Ovary (tissue), 9 donors: ENCODE results near the gene CD28. TPM values are rescaled to one million over a fixed set of nuclear protein-coding genes. Genes with fewer than 3 reads are reported as not detected.

ENCODE experiments used
- DNase-seq, 5 donors: peaks; one replicate each; pipeline ENCODE4 v3.0.0-alpha.2; 2019 to 2020
- H3K27ac ChIP-seq, 2 donors: fragments of 200-600 bp; one replicate each; pipeline versions ENCODE4 v1.5.1 to v1.8.0; 2019 to 2022
- H3K27me3 ChIP-seq: fragments of 200-600 bp; one replicate; pipeline ENCODE4 v1.8.0; 2022
- H3K36me3 ChIP-seq: fragments of 200-600 bp; sonication (generic); one replicate; pipeline ENCODE4 v1.5.1; 2019
- H3K4me1 ChIP-seq: one replicate; pipeline ENCODE4 v1.8.1; 2013; ENCODE audit warnings: mild to moderate bottlenecking, moderate library complexity; ENCODE audit not compliant: insufficient read depth
- H3K4me3 ChIP-seq: fragments of 200-600 bp; sonication (generic); one replicate; pipeline ENCODE4 v1.5.1; 2017
- H3K9me3 ChIP-seq, 2 donors: fragments of 200-600 bp in 1 of 2; sonication (generic) in 1 of 2; one replicate each; pipeline versions ENCODE4 v1.5.1 to v1.8.1; 2013 to 2019; ENCODE audit warnings: mild to moderate bottlenecking in 1 of 2, moderate library complexity in 1 of 2
- EP300 ChIP-seq: sonication (generic); formaldehyde crosslinking; IDR thresholded peaks from one replicate; pipeline ENCODE4 v1.6.1; 2017; ENCODE audit warnings: antibody characterized with exemption
- POLR2A ChIP-seq: fragments of 450-650 bp; IDR thresholded peaks from one replicate; pipeline ENCODE4 v1.6.1; 2017; ENCODE audit warnings: antibody characterized with exemption, mild to moderate bottlenecking, moderate library complexity
- WGBS, 3 donors: extraction: QIAGEN DNeasy Blood & Tissue Kit in 1 of 3; methylation state at CpG; one replicate each; pipeline versions ENCODE4 v1.1.5 to v1.1.7; 2013 to 2017; 5-methylcytosine and 5-hydroxymethylcytosine counted together
- intact Hi-C, 4 donors: fragments of 100-400 bp; cut with DNase I; formaldehyde crosslinking; loops; one replicate each; pipeline versions ENCODE4 v1.11.0 to v1.15.1; 2022 to 2023
- polyA plus RNA-seq, 2 donors: library from polyadenylated mRNA; stranded (reverse); fragments of 200-250 nt in 1 of 2; fragments of 350-450 nt in 1 of 2; fragmentation: Illumina TruSeq in 1 of 2; extraction: RNeasy Lipid Tissue Mini Kit (QIAGEN cat#74804) in 1 of 2; gene quantifications; one replicate each; pipeline ENCODE4 v1.2.3, GENCODE V29; 2013 to 2014
- total RNA-seq, 7 donors: library from RNA; depleted of rRNA in 2 of 7; stranded (reverse); fragments of >200 nt in 2 of 7; fragmentation: NEBNext Ultra II Directional in 3 of 7; extraction: Animal tissue kit (Norgen Biotek cat#: 25700) in 3 of 7; gene quantifications; one replicate each; pipeline versions ENCODE4 v1.1.0 to v1.2.4, GENCODE V29; 2016 to 2023
- TF ChIP-seq, protein P1 (sequence below), 3 donors: fragments of 450-650 bp in 2 of 3; fragments of 200-600 bp in 1 of 3; IDR thresholded peaks; one replicate each; pipeline versions ENCODE4 v1.5.1 to v1.8.0; 2016 to 2022; ENCODE audit warnings: antibody characterized with exemption in 3 of 3, mild to moderate bottlenecking in 1 of 3
- donor health status: DM: no; HTN: no; CAD: no; lungs with moderate emphysema.
- donor health status: DM: no; HTN: no; CAD: no.
- donor health status: Bipolar disorder and iron deficiency.
- donor health status: DM: yes; HTN: yes; CAD: no.
- donor health status: DM: no; HTN: no; CAD: no.
- donor health status: DM: yes; HTN: yes; CAD: no.

CD28 gene
- total and polyA plus RNA-seq, 9 donors = 0.18 to 4.3 (median 1.2) TPM

DNA sequence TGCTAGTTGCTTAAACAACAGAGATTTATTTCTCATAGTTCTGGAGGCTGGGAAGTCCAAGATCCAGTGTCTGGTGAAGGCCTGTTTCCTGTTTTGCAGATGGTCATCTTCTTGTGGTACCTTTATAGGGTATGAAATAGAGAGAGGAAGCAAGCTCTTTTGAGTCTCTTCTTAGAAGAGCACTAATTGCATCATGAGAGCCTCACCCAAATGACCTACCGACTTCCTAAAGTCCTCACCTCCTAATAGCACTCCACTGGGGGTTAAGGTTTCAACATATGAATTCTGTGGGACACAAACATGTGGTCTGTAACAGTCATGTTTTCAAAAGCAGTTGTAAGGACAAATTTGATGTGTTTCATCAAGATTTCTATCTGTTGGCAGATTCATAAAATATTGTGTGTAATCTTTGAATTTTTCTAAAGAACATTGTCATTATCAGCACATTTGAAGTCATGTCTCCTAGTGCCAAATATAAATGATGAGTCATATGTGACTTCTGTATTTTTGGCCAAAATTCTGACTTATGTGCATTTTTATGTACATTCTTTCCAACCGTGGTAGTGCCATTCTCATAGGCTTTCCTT is 45.3 kb downstream of the CD28 start:
- no peak overlapping the region for H3K4me3 ChIP-seq
- WGBS, 3 donors = 61 to 75% (median 68%) methylated on average over 2 of the region's 2 CpGs
- H3K9me3 ChIP-seq = no peaks in the 10 kb centered on the region
- H3K4me1 ChIP-seq = no peaks in the 10 kb centered on the region
- H3K27ac ChIP-seq = no peak overlapping the region
- no peak for DNase-seq
- H3K27me3 ChIP-seq = no peaks in the 10 kb centered on the region
- intact Hi-C loops = no loop called here
- H3K36me3 ChIP-seq = no peaks in the 10 kb centered on the region
- no peak for TF ChIP-seq POLR2A
- TF ChIP-seq EP300 = no peak
- TF ChIP-seq, protein P1, sequence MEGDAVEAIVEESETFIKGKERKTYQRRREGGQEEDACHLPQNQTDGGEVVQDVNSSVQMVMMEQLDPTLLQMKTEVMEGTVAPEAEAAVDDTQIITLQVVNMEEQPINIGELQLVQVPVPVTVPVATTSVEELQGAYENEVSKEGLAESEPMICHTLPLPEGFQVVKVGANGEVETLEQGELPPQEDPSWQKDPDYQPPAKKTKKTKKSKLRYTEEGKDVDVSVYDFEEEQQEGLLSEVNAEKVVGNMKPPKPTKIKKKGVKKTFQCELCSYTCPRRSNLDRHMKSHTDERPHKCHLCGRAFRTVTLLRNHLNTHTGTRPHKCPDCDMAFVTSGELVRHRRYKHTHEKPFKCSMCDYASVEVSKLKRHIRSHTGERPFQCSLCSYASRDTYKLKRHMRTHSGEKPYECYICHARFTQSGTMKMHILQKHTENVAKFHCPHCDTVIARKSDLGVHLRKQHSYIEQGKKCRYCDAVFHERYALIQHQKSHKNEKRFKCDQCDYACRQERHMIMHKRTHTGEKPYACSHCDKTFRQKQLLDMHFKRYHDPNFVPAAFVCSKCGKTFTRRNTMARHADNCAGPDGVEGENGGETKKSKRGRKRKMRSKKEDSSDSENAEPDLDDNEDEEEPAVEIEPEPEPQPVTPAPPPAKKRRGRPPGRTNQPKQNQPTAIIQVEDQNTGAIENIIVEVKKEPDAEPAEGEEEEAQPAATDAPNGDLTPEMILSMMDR (IDR thresholded peaks at IDR 0.05) = no peak

DNA sequence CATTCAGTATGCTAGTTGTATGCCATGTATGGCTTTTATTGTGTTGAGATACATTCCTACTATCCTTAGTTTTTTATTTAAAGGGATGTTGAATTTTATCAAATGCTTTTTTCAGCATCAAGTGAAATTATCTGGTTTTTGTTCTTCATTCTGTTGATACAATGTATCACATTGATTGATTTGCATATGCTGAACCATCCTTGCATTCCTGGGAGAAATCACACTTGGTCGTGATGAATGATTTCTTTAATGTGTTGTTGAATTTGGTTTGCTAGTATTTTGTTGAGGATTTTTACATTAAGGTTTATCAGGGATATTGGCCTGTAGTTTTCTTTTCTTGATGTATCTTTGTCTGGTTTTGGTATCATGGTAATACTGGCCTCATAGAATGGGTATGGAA is 49.7 kb downstream of the CD28 start:
- Histone ChIP-seq H3K4me1 (no peaks in the 10 kb centered on the region), H3K36me3 (no peaks in the 10 kb centered on the region), H3K27me3 (no peaks in the 10 kb centered on the region), H3K4me3 (no peak overlapping the region), H3K27ac (no peak overlapping the region), H3K9me3 (no peaks in the 10 kb centered on the region)
- WGBS, 3 donors = 71 to 88% (median 85%) methylated on average over 1 of the region's 1 CpG
- DNase-seq = no peak
- intact Hi-C loops = no loop called here
- no peak for TF ChIP-seq EP300
- TF ChIP-seq POLR2A = no peak
- TF ChIP-seq, protein P1 (IDR thresholded peaks at IDR 0.05) = no peak

DNA sequence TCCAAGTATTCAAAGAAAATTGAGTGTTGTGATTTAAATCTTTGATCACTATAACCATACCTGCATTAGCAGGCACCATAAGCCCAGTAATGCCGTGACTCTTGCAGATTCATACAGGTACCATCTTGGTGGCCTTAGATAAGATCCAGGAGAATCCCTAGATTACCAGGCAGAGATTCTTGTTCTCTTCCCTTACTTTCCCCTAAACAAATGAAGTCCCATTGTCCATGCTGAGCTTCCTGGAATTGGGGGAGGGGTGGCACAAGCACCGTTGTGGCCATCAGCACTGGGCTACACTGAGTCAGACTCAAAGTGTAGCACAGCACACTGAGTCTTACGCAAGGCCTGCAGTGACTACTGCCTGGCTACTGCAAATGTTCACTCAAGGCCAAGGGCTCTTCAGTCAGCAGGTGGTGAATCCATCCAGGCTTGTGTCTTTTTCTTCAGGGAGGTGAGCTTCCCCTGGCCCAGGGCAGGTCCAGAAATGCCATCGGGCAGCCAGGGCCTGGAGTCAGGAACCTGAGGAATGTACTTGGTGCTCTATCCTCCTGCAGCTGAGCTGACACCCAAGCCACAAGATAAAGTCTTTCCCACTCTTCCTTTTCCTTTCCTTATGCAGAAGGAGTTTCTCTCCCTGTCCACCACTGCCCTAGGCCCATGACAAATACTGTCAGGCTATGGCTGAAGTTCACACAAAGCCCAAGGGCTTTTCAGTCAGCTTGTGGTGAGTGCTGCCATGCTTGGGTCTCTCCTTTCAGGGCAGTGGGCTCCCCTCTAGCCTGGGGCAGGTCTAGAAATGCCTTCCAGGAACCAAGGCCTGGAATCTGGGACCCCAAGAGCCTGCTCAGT is 52.6 kb downstream of the CD28 start:
- 65 to 75% (median 66%) methylated on average over 4 of the region's 4 CpGs for WGBS, 3 donors
- no peak for DNase-seq
- Histone ChIP-seq H3K27ac (no peak overlapping the region), H3K4me1 (no peaks in the 10 kb centered on the region), H3K27me3 (no peaks in the 10 kb centered on the region), H3K36me3 (no peaks in the 10 kb centered on the region), H3K9me3 (no peaks in the 10 kb centered on the region), H3K4me3 (no peak overlapping the region)
- no peak for TF ChIP-seq EP300
- TF ChIP-seq, protein P1 (IDR thresholded peaks at IDR 0.05) = no peak
- no peak for TF ChIP-seq POLR2A
- intact Hi-C loops = no loop called here

GRCh38 chr2:203759690-203760365 is 53.4 kb downstream of the CD28 start:
- WGBS, 3 donors = 90 to 95% (median 93%) methylated on average over 4 of the region's 4 CpGs
- no peak overlapping the region for H3K27ac ChIP-seq
- DNase-seq = no peak
- TF ChIP-seq EP300 = no peak
- TF ChIP-seq, protein P1 (IDR thresholded peaks at IDR 0.05) = no peak
- TF ChIP-seq POLR2A = no peak
- no peaks in the 10 kb centered on the region for H3K9me3 ChIP-seq
- intact Hi-C loops = no loop called here
- no peaks in the 10 kb centered on the region for H3K27me3 ChIP-seq
- no peaks in the 10 kb centered on the region for H3K4me1 ChIP-seq
- H3K4me3 ChIP-seq = no peak overlapping the region
- H3K36me3 ChIP-seq = no peaks in the 10 kb centered on the region
